ENCODE measurements around the gene IGSF8.

Gene IGSF8

GRCh38 chr1:160137216-160137862 lies 38.9 kb upstream of the IGSF8 start:
- H3K4me3 ChIP-seq (ENCODE audit: low read depth, low read length): no peak overlapping the region
- TF ChIP-seq CTCF (IDR thresholded peaks at IDR 0.05; ENCODE audit: borderline replicate concordance, insufficient read depth, low read depth, low read length): no peak

GRCh38 chr1:160136926-160137200 lies 38.4 kb upstream of the IGSF8 start:
- no peak for TF ChIP-seq CTCF (IDR thresholded peaks at IDR 0.05; ENCODE audit: borderline replicate concordance, insufficient read depth, low read depth, low read length)
- H3K4me3 ChIP-seq (ENCODE audit: low read depth, low read length): no peak overlapping the region

- no peak for TF ChIP-seq CTCF (IDR thresholded peaks at IDR 0.05; ENCODE audit: borderline replicate concordance, insufficient read depth, low read depth, low read length)
- no peak overlapping the region for H3K4me3 ChIP-seq (ENCODE audit: low read depth, low read length)
Measured at GRCh38 chr1:160136121-160136925, 37.9 kb upstream of the IGSF8 start.

- no peak overlapping the region for H3K4me3 ChIP-seq (ENCODE audit: low read depth, low read length)
- TF ChIP-seq CTCF (IDR thresholded peaks at IDR 0.05; ENCODE audit: borderline replicate concordance, insufficient read depth, low read depth, low read length): no peak
Measured at GRCh38 chr1:160134791-160135572, 36.6 kb upstream of the IGSF8 start.

- TF ChIP-seq CTCF (IDR thresholded peaks at IDR 0.05; ENCODE audit: borderline replicate concordance, insufficient read depth, low read depth, low read length): no peak
- no peak overlapping the region for H3K4me3 ChIP-seq (ENCODE audit: low read depth, low read length)
Measured at GRCh38 chr1:160133990-160134770, 35.8 kb upstream of the IGSF8 start.

GRCh38 chr1:160131803-160132565 lies 33.6 kb upstream of the IGSF8 start:
- no peak for TF ChIP-seq CTCF (IDR thresholded peaks at IDR 0.05; ENCODE audit: borderline replicate concordance, insufficient read depth, low read depth, low read length)
- H3K4me3 ChIP-seq (ENCODE audit: low read depth, low read length): no peak overlapping the region
